Measurements from ENCODE around the gene ROBO1. TPM values are rescaled to one million over a fixed set of nuclear protein-coding genes. Genes with fewer than 3 reads are reported as not detected.

ROBO1 gene
- total RNA-seq, 1 experiment from 2014 or later, result 35.5 TPM

DNA sequence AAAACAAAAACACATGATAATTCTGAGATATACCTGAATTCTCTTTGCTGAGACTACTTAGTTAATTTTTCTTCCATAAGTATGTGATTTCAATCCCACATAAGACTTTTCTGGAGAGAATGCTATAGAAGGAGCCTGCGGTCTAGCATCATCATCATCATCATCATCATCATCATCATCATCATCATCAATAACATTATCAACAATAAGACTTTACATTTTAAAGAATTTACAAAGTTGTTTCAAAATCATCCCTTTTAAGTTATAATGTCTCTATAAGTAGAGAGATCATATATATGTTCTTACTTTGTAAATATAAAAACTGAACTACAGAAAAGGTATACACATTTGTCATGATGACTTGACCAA lies 965.3 kb downstream of the ROBO1 start:
- no peak overlapping the region for H3K4me3 ChIP-seq (ENCODE audit: low read length)
- POLR2A ChIA-PET (ENCODE audit: unreplicated experiment), result no interaction called here
- no peaks in the 10 kb centered on the region for H3K9me3 ChIP-seq (ENCODE audit: low read length)
- no peaks in the 10 kb centered on the region for H3F3A ChIP-seq (ENCODE audit: low read length, unreplicated experiment)
- TF ChIP-seq EZH2 (IDR thresholded peaks at IDR 0.05; ENCODE audit: low read length, unreplicated experiment) (no peak), EZH2phosphoT487 (IDR thresholded peaks at IDR 0.05; ENCODE audit: borderline replicate concordance, low read length) (no peak)
- TF ChIP-seq, protein P1, sequence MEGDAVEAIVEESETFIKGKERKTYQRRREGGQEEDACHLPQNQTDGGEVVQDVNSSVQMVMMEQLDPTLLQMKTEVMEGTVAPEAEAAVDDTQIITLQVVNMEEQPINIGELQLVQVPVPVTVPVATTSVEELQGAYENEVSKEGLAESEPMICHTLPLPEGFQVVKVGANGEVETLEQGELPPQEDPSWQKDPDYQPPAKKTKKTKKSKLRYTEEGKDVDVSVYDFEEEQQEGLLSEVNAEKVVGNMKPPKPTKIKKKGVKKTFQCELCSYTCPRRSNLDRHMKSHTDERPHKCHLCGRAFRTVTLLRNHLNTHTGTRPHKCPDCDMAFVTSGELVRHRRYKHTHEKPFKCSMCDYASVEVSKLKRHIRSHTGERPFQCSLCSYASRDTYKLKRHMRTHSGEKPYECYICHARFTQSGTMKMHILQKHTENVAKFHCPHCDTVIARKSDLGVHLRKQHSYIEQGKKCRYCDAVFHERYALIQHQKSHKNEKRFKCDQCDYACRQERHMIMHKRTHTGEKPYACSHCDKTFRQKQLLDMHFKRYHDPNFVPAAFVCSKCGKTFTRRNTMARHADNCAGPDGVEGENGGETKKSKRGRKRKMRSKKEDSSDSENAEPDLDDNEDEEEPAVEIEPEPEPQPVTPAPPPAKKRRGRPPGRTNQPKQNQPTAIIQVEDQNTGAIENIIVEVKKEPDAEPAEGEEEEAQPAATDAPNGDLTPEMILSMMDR (conservative IDR thresholded peaks at IDR 0.05; ENCODE audit: low read depth, low read length), result no peak
- BruUV-seq (replicated peaks), result no TSS peak
- CTCF ChIA-PET, result no interaction called here
- no peak for DNase-seq
- ATAC-seq, result no peak
- H3K79me2 ChIP-seq (ENCODE audit: low read length), result no peaks in the 10 kb centered on the region
- intact Hi-C loops (cut with micrococcal nuclease), result no loop called here
- H3K4me2 ChIP-seq (ENCODE audit: low read length), result no peak overlapping the region
- H3K9me2 ChIP-seq (replicated peaks; ENCODE audit: low read length), result no peaks in the 10 kb centered on the region
- no peaks in the 10 kb centered on the region for H3K27me3 ChIP-seq (ENCODE audit: low read length)
- H2AFZ ChIP-seq (ENCODE audit: low read length), result no peak overlapping the region
- H3K4me1 ChIP-seq (ENCODE audit: insufficient read depth, low read length), result peaks cover 23% of the 10 kb centered on the region
- no peak overlapping the region for H3K27ac ChIP-seq (ENCODE audit: low read length)
- no peaks in the 10 kb centered on the region for H4K20me1 ChIP-seq (ENCODE audit: low read length)
- no peak overlapping the region for H3K9ac ChIP-seq (ENCODE audit: low read length)
- no peaks in the 10 kb centered on the region for H3K36me3 ChIP-seq (ENCODE audit: low read depth, low read length)

DNA sequence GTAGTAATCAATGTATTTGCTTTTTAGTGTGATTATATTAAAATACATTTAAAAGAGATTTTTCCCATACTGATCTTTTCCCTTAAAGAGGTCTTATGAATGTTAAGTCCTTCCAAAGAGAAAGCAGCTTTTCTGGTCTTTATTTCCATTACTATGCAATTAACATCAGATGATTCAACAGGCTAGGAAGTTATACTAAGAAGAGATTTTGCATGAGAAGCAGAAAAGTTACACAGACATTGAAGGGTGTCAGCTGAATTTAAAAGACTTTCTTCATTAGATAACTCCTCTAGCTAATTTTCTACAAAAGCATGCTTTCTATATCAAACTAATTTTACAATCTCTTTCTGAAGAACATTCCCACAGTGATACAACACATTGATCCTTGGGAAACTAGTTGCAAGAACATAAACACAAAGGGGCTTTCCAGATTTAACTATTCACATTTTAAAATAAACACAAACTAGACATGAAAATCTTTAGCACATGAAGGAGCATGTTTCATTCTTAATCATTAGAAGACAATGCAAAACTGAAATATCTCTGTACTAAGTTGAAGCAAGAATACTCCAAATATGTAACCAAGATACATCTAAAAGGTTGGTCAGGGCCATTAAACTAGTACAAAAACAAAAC lies 965.8 kb downstream of the ROBO1 start:
- Histone ChIP-seq H3K9ac (ENCODE audit: low read length) (no peak overlapping the region), H3K4me3 (ENCODE audit: low read length) (no peak overlapping the region), H3K36me3 (ENCODE audit: low read depth, low read length) (no peaks in the 10 kb centered on the region), H3K4me1 (ENCODE audit: insufficient read depth, low read length) (peaks cover 23% of the 10 kb centered on the region), H4K20me1 (ENCODE audit: low read length) (peaks cover 4% of the 10 kb centered on the region; the same call in 1 of the 2 replicates), H3K27me3 (ENCODE audit: low read length) (no peaks in the 10 kb centered on the region), H3K9me2 (replicated peaks; ENCODE audit: low read length) (no peaks in the 10 kb centered on the region), H3F3A (ENCODE audit: low read length, unreplicated experiment) (no peaks in the 10 kb centered on the region), H3K9me3 (ENCODE audit: low read length) (no peaks in the 10 kb centered on the region), H3K27ac (ENCODE audit: low read length) (no peak overlapping the region), H3K79me2 (ENCODE audit: low read length) (no peaks in the 10 kb centered on the region), H3K4me2 (ENCODE audit: low read length) (no peak overlapping the region), H2AFZ (ENCODE audit: low read length) (no peak overlapping the region)
- TF ChIP-seq EZH2 (IDR thresholded peaks at IDR 0.05; ENCODE audit: low read length, unreplicated experiment), result no peak
- TF ChIP-seq EZH2phosphoT487 (IDR thresholded peaks at IDR 0.05; ENCODE audit: borderline replicate concordance, low read length), result no peak
- TF ChIP-seq, protein P1 (conservative IDR thresholded peaks at IDR 0.05; ENCODE audit: low read depth, low read length), result no peak
- no peak for DNase-seq
- CTCF ChIA-PET, result no interaction called here
- ATAC-seq, result no peak
- intact Hi-C loops (cut with micrococcal nuclease), result no loop called here
- no TSS peak for BruUV-seq (replicated peaks)
- POLR2A ChIA-PET (ENCODE audit: unreplicated experiment), result no interaction called here

DNA sequence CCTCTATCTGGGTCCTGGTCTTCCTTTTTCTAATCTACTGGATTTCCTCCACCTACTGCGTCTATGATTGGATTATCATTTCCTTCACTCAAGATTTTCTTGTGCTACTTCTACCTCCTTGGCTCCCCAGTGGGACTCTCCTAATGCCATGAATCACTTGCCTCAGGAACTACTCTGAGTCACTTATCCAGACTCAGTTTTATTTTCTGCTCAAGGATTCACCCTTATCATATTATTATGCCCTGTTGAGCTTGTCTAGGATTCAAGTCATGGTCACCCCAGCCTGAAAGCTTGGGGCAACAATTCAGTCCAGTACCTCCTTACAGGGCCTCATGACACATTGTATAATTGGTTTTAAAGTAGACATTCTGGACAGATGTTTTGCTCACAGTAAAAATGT lies 968.1 kb downstream of the ROBO1 start:
- POLR2A ChIA-PET (ENCODE audit: unreplicated experiment), result no interaction called here
- ATAC-seq, result no peak
- TF ChIP-seq EZH2 (IDR thresholded peaks at IDR 0.05; ENCODE audit: low read length, unreplicated experiment), result no peak
- TF ChIP-seq, protein P1 (conservative IDR thresholded peaks at IDR 0.05; ENCODE audit: low read depth, low read length), result no peak
- TF ChIP-seq EZH2phosphoT487 (IDR thresholded peaks at IDR 0.05; ENCODE audit: borderline replicate concordance, low read length), result no peak
- Histone ChIP-seq H3K27me3 (ENCODE audit: low read length) (no peaks in the 10 kb centered on the region), H3K27ac (ENCODE audit: low read length) (no peak overlapping the region), H2AFZ (ENCODE audit: low read length) (no peak overlapping the region), H4K20me1 (ENCODE audit: low read length) (peaks cover 4% of the 10 kb centered on the region; the same call in 1 of the 2 replicates), H3K4me1 (ENCODE audit: insufficient read depth, low read length) (peaks cover 16% of the 10 kb centered on the region), H3F3A (ENCODE audit: low read length, unreplicated experiment) (no peaks in the 10 kb centered on the region), H3K9me3 (ENCODE audit: low read length) (no peaks in the 10 kb centered on the region), H3K36me3 (ENCODE audit: low read depth, low read length) (no peaks in the 10 kb centered on the region), H3K4me2 (ENCODE audit: low read length) (no peak overlapping the region), H3K9me2 (replicated peaks; ENCODE audit: low read length) (no peaks in the 10 kb centered on the region), H3K9ac (ENCODE audit: low read length) (no peak overlapping the region), H3K4me3 (ENCODE audit: low read length) (no peak overlapping the region), H3K79me2 (ENCODE audit: low read length) (no peaks in the 10 kb centered on the region)
- intact Hi-C loops (cut with micrococcal nuclease), result no loop called here
- no peak for DNase-seq
- no TSS peak for BruUV-seq (replicated peaks)
- CTCF ChIA-PET, result no interaction called here

All from PC-3 (cell line).